GM19395 (cell line): ENCODE results near the gene ZNF423.
"Not testable (repeated sequence)": the region's sequence is repeated elsewhere in the genome, so short reads cannot be mapped to it uniquely, and the experiment has no call there.

ENCODE experiments used
- ATAC-seq: cut with Tn5 transposase; IDR thresholded peaks from one replicate; pipeline ENCODE4 v1.9.1; 2021; ENCODE audit warnings: mild to moderate bottlenecking, moderate library complexity; ENCODE audit not compliant: unreplicated experiment

The ZNF423 gene

DNA sequence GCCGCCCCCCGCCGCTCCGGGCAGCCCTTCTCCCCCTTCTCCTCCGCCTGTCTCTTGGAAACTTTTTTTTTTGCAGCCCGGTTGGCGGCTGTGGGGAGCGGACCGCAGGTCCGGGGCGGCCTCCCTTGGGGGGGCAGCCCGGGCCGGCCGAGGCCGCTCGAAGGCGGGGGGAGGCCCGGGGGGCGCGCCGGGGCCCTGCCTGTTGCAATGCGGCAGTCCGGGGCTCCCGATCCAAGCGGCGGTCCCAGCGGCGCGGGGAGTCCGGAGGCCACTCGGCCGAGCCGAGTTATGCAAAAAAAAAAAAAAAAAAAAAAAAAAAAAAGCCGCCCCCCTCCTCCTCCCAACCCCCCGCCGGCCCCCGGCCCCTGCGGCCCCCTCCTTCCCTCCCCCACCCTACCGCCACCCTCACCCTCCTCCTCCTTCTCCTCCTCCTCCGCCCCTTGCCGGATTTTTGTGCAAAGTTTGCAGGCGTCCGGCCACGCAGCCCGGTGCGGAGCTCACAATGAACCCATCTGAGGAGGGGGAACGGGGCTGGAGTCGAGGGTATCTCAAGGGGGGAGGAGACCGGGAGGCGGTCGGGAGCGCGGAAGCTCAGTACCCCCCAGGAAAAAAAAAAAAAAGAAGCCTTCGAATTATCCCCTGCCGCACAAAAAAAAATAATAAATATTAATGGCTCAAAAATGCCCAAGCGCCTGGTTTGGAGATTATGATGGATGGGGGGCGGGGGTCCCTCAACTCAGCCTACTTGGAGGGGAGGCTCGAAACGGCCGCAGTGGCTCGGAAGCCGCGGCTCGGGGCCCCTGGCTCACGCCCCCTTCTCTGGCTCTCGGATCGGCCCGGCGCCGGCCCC is at the start of gene ZNF423:
TSS of gene ZNF423 (minus strand) at position 291 of the 850 bp plus-strand sequence. CDS start 338 bp downstream, outside the sequence.
- ATAC-seq = no peak

DNA sequence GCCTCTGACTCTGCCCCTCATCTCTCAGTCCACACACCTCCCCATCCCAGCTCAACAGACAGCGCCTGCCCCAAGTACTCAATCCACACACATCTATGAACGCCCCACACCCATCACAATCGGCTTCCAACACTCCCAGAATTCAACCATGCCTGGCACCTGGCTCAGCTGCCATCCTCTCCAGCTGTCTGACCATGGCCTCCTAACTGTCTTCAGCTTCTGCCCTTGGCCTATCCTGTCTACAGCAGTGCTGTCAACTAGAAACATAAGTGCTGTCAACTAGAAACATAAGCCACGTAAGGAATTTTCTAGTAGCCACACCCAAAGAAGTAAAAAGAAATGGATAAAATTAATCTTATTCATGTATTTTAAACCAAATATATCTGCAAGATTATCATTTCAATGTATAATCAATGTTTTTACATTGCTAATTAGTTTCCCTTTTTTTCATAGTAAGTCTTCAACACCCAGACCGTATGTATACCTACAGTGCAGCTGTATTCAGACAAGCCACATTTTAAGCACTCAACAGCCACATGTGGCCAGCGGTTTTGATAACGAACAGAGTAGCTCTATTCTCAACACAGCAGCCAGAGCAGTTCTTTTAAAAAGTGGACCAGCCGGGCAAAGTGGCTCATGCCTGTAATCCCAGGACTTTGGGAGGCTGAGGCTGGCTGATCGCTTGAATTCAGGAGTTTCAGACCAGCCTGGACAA is 48.6 kb upstream of the ZNF423 start:
- no peak for ATAC-seq

- ATAC-seq = no peak
These were observed 47.0 kb upstream of the ZNF423 start for GRCh38 chr16:49902908-49903307.

GRCh38 chr16:49901711-49902110 is 45.8 kb upstream of the ZNF423 start:
- ATAC-seq = no peak

GRCh38 chr16:49900875-49901274 is 45.0 kb upstream of the ZNF423 start:
- ATAC-seq = no peak

- no peak for ATAC-seq
These were observed 44.2 kb upstream of the ZNF423 start for GRCh38 chr16:49899991-49900695.

DNA sequence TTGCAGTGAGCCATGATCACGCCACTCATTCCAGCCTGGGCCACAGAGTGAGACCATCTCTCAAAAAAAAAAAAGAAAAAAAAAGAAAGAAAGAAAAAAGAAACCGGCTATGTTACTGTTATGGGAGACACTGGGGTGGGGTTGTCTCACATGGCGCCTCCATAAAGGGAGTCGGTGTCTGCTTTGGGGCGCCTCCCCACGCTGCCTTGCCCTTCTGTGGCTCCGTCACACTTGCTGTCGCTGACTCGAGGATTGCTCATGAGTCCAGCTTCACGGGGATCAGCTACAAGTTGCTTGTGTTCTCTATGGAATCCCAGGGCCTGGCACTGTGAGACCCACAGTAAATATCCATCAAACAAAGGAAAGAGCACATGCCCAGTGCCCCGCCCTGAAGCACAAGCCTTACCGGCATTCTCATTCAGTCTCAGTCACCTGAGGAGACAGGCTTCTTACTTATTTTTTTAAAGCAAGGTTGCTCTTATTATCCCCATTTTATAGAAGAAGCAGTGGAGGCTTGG is 40.6 kb upstream of the ZNF423 start:
- no peak for ATAC-seq

- ATAC-seq = no peak
These were observed 35.0 kb upstream of the ZNF423 start for GRCh38 chr16:49890876-49891275.

- ATAC-seq = no peak
These were observed 33.9 kb upstream of the ZNF423 start for GRCh38 chr16:49889725-49890397.

- no peak for ATAC-seq
These were observed 30.7 kb upstream of the ZNF423 start for GRCh38 chr16:49886554-49887094.

GRCh38 chr16:49884033-49885015 is 28.4 kb upstream of the ZNF423 start:
- no peak for ATAC-seq

- no peak for ATAC-seq
These were observed 27.4 kb upstream of the ZNF423 start for GRCh38 chr16:49883076-49884014.

- ATAC-seq = no peak
These were observed 26.0 kb upstream of the ZNF423 start for GRCh38 chr16:49881890-49882289.

GRCh38 chr16:49878540-49878939 is 22.6 kb upstream of the ZNF423 start:
- ATAC-seq = not testable (repeated sequence)

- ATAC-seq = no peak
These were observed 20.8 kb upstream of the ZNF423 start for GRCh38 chr16:49876716-49877129.

DNA sequence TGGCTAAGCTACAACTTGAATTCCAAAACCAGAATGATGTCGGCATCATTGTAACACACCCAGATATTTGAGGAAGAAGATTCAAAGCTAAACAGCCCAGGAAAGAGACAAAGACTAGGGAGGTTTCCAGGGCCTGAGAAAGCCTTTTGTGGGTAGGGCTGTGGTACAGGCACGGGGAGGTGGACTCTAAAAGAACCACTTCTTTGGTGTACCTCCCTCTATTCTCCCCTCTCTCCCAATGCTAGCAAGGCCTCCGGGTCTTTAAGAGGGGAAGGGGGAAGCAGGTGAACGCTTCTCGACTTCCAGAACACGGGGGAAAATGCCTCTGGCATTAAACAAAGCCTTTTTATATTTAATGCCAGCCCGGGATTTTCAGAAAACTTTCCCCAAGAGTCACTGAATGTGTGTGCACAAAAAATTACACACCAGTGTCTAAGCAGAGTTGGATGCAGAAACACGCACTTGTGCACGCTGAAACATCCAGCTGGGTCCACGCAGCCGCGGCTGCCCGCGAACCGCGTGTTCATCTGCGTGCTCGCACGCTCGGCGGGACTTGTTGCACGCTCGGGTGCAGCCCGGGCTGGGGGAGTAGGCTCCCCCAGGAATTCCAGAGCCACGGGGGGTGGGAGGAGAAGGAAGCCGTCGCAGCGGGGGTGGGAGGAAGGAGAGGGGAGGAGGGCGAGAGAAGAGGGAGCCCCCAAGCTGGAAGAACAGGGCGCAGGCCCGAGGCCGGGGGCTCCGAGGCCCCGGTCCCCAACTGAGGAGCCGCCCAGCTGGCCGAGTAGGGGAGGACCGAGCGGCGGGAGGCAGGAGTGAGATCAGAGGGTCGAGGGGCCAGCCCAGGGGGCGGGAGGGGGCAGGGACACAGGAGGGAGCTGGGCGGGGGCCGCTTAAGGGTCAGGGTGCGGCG is 20.1 kb upstream of the ZNF423 start:
- ATAC-seq = no peak

DNA sequence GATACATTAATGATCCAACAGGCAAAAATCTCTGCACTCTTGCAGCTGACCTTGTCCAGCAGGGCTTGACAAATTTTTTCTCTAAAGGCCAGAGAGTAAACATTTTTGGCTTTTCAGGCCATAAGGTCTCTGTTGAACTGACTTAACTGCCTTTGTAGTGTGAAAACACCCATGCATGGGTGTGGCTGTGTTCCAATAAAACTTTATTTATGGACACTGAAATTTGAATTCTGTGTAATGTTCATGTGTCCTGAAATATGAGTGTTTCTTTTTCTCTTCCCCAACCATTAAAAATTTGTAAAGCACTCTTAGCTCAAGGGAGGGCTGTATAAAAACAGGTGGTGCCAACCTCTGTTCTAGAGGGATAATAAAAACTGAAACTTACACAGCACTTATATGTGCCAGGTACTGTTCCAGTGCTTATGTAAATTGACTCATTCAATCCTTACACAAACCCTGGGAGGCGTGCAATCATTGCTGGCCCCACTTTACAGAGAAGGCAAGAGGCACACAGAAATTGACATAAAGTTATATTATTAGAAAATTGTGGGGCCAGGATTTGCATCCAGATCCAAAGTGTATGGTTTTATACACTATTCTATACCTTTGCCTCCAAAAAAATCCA is 18.8 kb upstream of the ZNF423 start:
- no peak for ATAC-seq
